ENCODE measurements around the gene PCSK7. TPM values are rescaled to one million over a fixed set of nuclear protein-coding genes. Genes with fewer than 3 reads are reported as not detected.
A peak's percentile ranks its signal among the peaks of the same experiment; 100 is the strongest.

Gene PCSK7
- total RNA-seq, 4 donors from 2014 or later: 14.5 to 19.9 (median 16.4) TPM

- H3K27ac ChIP-seq: peak overlapping the region in 2 of 4 donors; percentile 25 to 93
- no peak for TF ChIP-seq CTCF (IDR thresholded peaks at IDR 0.05 in 4 of 5, conservative IDR thresholded peaks at IDR 0.05 in 1 of 5)
- no peak for TF ChIP-seq POLR2A (IDR thresholded peaks at IDR 0.05)
- H3K4me3 ChIP-seq: no peak overlapping the region
- no peaks in the 10 kb centered on the region for H3K27me3 ChIP-seq
- DNase-seq (no peak), ATAC-seq (no peak)
- H3K9me3 ChIP-seq: no peaks in the 10 kb centered on the region
- intact Hi-C loops (cut with DNase I; ENCODE audit: low total_unique reads) (no loop called here), in situ Hi-C loops (cut with MboI; ENCODE audit: low sequenced_read_pairs in 4 of 4) (loop anchor here (5.0 to 25.0 kb wide), 8 partner anchors 48 to 445 kb away; partner anchors contain the start of genes SIDT2 (in 1 of the 4) and ZPR1 (in 1 of the 4))
- peaks cover 25 to 39% of the 10 kb centered on the region in 2 donors for H3K4me1 ChIP-seq
- peaks cover 0 to 37% of the 10 kb centered on the region in 2 donors for H3K36me3 ChIP-seq
Observed at GRCh38 chr11:117229931-117230285, 2.0 kb downstream of the PCSK7 start.

- TF ChIP-seq CTCF (IDR thresholded peaks at IDR 0.05 in 4 of 5, conservative IDR thresholded peaks at IDR 0.05 in 1 of 5): no peak
- TF ChIP-seq POLR2A (IDR thresholded peaks at IDR 0.05): no peak
- peaks cover 0 to 39% of the 10 kb centered on the region in 2 donors for H3K36me3 ChIP-seq
- intact Hi-C loops (cut with DNase I; ENCODE audit: low total_unique reads): no loop called here
- ATAC-seq: no peak
- no peaks in the 10 kb centered on the region for H3K9me3 ChIP-seq
- no peak overlapping the region for H3K27ac ChIP-seq
- peaks cover 24 to 39% of the 10 kb centered on the region in 2 donors for H3K4me1 ChIP-seq
- H3K27me3 ChIP-seq: no peaks in the 10 kb centered on the region
- in situ Hi-C loops (cut with MboI; ENCODE audit: low sequenced_read_pairs in 4 of 4): loop anchor here (5.0 to 25.0 kb wide), 7 partner anchors 47 to 445 kb away; partner anchors contain the start of genes SIDT2 (in 1 of the 4) and ZPR1 (in 1 of the 4)
- no peak overlapping the region for H3K4me3 ChIP-seq
- DNase-seq: no peak
Observed at GRCh38 chr11:117229411-117229810, 2.5 kb downstream of the PCSK7 start.

GRCh38 chr11:117228091-117228490 is 3.8 kb downstream of the PCSK7 start:
- intact Hi-C loops (cut with DNase I; ENCODE audit: low total_unique reads) (no loop called here), in situ Hi-C loops (cut with MboI; ENCODE audit: low sequenced_read_pairs in 4 of 4) (loop anchor here (5.0 to 25.0 kb wide), 7 partner anchors 46 to 443 kb away; partner anchors contain the start of genes SIDT2 (in 1 of the 4) and ZPR1 (in 1 of the 4))
- no peak for ATAC-seq

GRCh38 chr11:117226388-117227385 is 5.2 kb downstream of the PCSK7 start:
- Histone ChIP-seq H3K4me1 (peaks cover 25 to 36% of the 10 kb centered on the region in 2 donors), H3K27ac (no peak overlapping the region), H3K9me3 (no peaks in the 10 kb centered on the region), H3K27me3 (no peaks in the 10 kb centered on the region), H3K4me3 (no peak overlapping the region), H3K36me3 (peaks cover 0 to 52% of the 10 kb centered on the region in 2 donors)
- ATAC-seq (peak; percentile 78 to 80), DNase-seq (peak; percentile 32 to 67)
- intact Hi-C loops (cut with DNase I; ENCODE audit: low total_unique reads) (loop anchor here (1.0 to 2.0 kb wide), 3 partner anchors 47 to 436 kb away; partner anchors contain the start of gene APOA5), in situ Hi-C loops (cut with MboI; ENCODE audit: low sequenced_read_pairs in 4 of 4) (loop anchor here (5.0 to 25.0 kb wide), 7 partner anchors 44 to 442 kb away; partner anchors contain the start of genes SIDT2 (in 1 of the 4) and ZPR1 (in 1 of the 4))
- peak; percentile 78 to 85 (median 82) for TF ChIP-seq CTCF (IDR thresholded peaks at IDR 0.05 in 4 of 5, conservative IDR thresholded peaks at IDR 0.05 in 1 of 5)
- TF ChIP-seq POLR2A (IDR thresholded peaks at IDR 0.05): no peak

More at GRCh38 chr11:117228091-117228490, 3.8 kb downstream of the PCSK7 start:
- no peak for DNase-seq
- TF ChIP-seq POLR2A (IDR thresholded peaks at IDR 0.05) (no peak), CTCF (IDR thresholded peaks at IDR 0.05 in 4 of 5, conservative IDR thresholded peaks at IDR 0.05 in 1 of 5) (no peak)
- no peak overlapping the region for H3K4me3 ChIP-seq
- H3K36me3 ChIP-seq: peaks cover 0 to 52% of the 10 kb centered on the region in 2 donors
- peaks cover 11 to 26% of the 10 kb centered on the region in 2 donors for H3K4me1 ChIP-seq
- no peak overlapping the region for H3K27ac ChIP-seq
- no peaks in the 10 kb centered on the region for H3K9me3 ChIP-seq
- H3K27me3 ChIP-seq: no peaks in the 10 kb centered on the region
